ENCODE results near the gene GCNT4.
A peak's percentile ranks its signal among the peaks of the same experiment; 100 is the strongest.

The GCNT4 gene

GRCh38 chr5:75071100-75071499 lies 18.7 kb upstream of the GCNT4 start:
- no peaks in the 10 kb centered on the region for H3K9me3 ChIP-seq (ENCODE audit: control insufficient read depth in 2 of 2, low read length in 2 of 2)
- no peaks in the 10 kb centered on the region for H3K36me3 ChIP-seq (ENCODE audit: control insufficient read depth in 2 of 2, insufficient read depth in 2 of 2, low read length in 2 of 2)
- H3K4me3 ChIP-seq (ENCODE audit: low read length in 2 of 2), result no peak overlapping the region
- no peak overlapping the region for H3K9ac ChIP-seq (ENCODE audit: low read depth in 1 of 2, low read length in 2 of 2)
- no peaks in the 10 kb centered on the region for H3K4me1 ChIP-seq (ENCODE audit: control insufficient read depth in 2 of 2, insufficient read depth in 2 of 2, low read length in 2 of 2)
- H3K27ac ChIP-seq (ENCODE audit: low read depth in 2 of 2, low read length in 2 of 2), result no peak overlapping the region
- H3K27me3 ChIP-seq (ENCODE audit: control insufficient read depth in 2 of 2, insufficient read depth in 2 of 2, low read length in 2 of 2), result no peaks in the 10 kb centered on the region

DNA sequence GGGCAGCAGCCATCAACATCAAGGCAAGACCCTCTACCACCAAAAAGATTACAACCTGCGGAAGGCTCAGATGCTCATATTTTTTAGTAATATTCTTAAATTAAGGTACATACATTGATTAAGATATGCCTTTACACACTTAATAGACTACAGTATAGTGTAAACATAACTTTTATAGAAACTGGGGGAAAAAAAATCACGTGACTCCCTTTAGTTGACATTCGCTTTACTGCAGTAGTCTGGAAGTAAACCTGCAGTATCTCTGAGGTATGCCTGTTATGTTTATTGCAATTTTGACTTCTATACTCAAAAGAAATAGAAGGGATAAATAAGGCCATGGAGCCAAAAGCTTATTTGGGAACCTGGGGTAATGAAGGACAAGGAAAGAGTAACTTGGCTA lies 15.1 kb upstream of the GCNT4 start:
- Histone ChIP-seq H3K36me3 (ENCODE audit: control insufficient read depth in 2 of 2, insufficient read depth in 2 of 2, low read length in 2 of 2) (no peaks in the 10 kb centered on the region), H3K4me3 (ENCODE audit: low read length in 2 of 2) (no peak overlapping the region), H3K4me1 (ENCODE audit: control insufficient read depth in 2 of 2, insufficient read depth in 2 of 2, low read length in 2 of 2) (no peaks in the 10 kb centered on the region), H3K27me3 (ENCODE audit: control insufficient read depth in 2 of 2, insufficient read depth in 2 of 2, low read length in 2 of 2) (no peaks in the 10 kb centered on the region), H3K9ac (ENCODE audit: low read depth in 1 of 2, low read length in 2 of 2) (no peak overlapping the region), H3K9me3 (ENCODE audit: control insufficient read depth in 2 of 2, low read length in 2 of 2) (no peaks in the 10 kb centered on the region), H3K27ac (ENCODE audit: low read depth in 2 of 2, low read length in 2 of 2) (no peak overlapping the region)

GRCh38 chr5:75062925-75063531 lies 10.7 kb upstream of the GCNT4 start:
- H3K27ac ChIP-seq (ENCODE audit: low read depth in 2 of 2, low read length in 2 of 2), result no peak overlapping the region
- H3K4me3 ChIP-seq (ENCODE audit: low read length in 2 of 2), result no peak overlapping the region
- H3K9me3 ChIP-seq (ENCODE audit: control insufficient read depth in 2 of 2, low read length in 2 of 2), result no peaks in the 10 kb centered on the region
- no peaks in the 10 kb centered on the region for H3K4me1 ChIP-seq (ENCODE audit: control insufficient read depth in 2 of 2, insufficient read depth in 2 of 2, low read length in 2 of 2)
- H3K27me3 ChIP-seq (ENCODE audit: control insufficient read depth in 2 of 2, insufficient read depth in 2 of 2, low read length in 2 of 2), result no peaks in the 10 kb centered on the region
- H3K9ac ChIP-seq (ENCODE audit: low read depth in 1 of 2, low read length in 2 of 2), result no peak overlapping the region
- no peaks in the 10 kb centered on the region for H3K36me3 ChIP-seq (ENCODE audit: control insufficient read depth in 2 of 2, insufficient read depth in 2 of 2, low read length in 2 of 2)

GRCh38 chr5:75059912-75060545 lies 7.7 kb upstream of the GCNT4 start:
- Histone ChIP-seq H3K4me1 (ENCODE audit: control insufficient read depth in 2 of 2, insufficient read depth in 2 of 2, low read length in 2 of 2) (no peaks in the 10 kb centered on the region), H3K9ac (ENCODE audit: low read depth in 1 of 2, low read length in 2 of 2) (no peak overlapping the region), H3K27me3 (ENCODE audit: control insufficient read depth in 2 of 2, insufficient read depth in 2 of 2, low read length in 2 of 2) (no peaks in the 10 kb centered on the region), H3K4me3 (ENCODE audit: low read length in 2 of 2) (no peak overlapping the region), H3K36me3 (ENCODE audit: control insufficient read depth in 2 of 2, insufficient read depth in 2 of 2, low read length in 2 of 2) (no peaks in the 10 kb centered on the region), H3K27ac (ENCODE audit: low read depth in 2 of 2, low read length in 2 of 2) (no peak overlapping the region), H3K9me3 (ENCODE audit: control insufficient read depth in 2 of 2, low read length in 2 of 2) (no peaks in the 10 kb centered on the region)

- Histone ChIP-seq H3K4me1 (ENCODE audit: control insufficient read depth in 2 of 2, insufficient read depth in 2 of 2, low read length in 2 of 2) (peaks cover 3 to 6% of the 10 kb centered on the region in 2 donors), H3K9me3 (ENCODE audit: control insufficient read depth in 2 of 2, low read length in 2 of 2) (no peaks in the 10 kb centered on the region), H3K36me3 (ENCODE audit: control insufficient read depth in 2 of 2, insufficient read depth in 2 of 2, low read length in 2 of 2) (no peaks in the 10 kb centered on the region), H3K4me3 (ENCODE audit: low read length in 2 of 2) (no peak overlapping the region), H3K27ac (ENCODE audit: low read depth in 2 of 2, low read length in 2 of 2) (peak overlapping the region in 1 of 2 donors; percentile 13), H3K27me3 (ENCODE audit: control insufficient read depth in 2 of 2, insufficient read depth in 2 of 2, low read length in 2 of 2) (no peaks in the 10 kb centered on the region), H3K9ac (ENCODE audit: low read depth in 1 of 2, low read length in 2 of 2) (no peak overlapping the region)
Observed at GRCh38 chr5:75058986-75059535, 6.7 kb upstream of the GCNT4 start.

GRCh38 chr5:75057561-75057960 lies 5.2 kb upstream of the GCNT4 start:
- H3K36me3 ChIP-seq (ENCODE audit: control insufficient read depth in 2 of 2, insufficient read depth in 2 of 2, low read length in 2 of 2), result no peaks in the 10 kb centered on the region
- no peak overlapping the region for H3K27ac ChIP-seq (ENCODE audit: low read depth in 2 of 2, low read length in 2 of 2)
- H3K9me3 ChIP-seq (ENCODE audit: control insufficient read depth in 2 of 2, low read length in 2 of 2), result no peaks in the 10 kb centered on the region
- no peak overlapping the region for H3K4me3 ChIP-seq (ENCODE audit: low read length in 2 of 2)
- H3K9ac ChIP-seq (ENCODE audit: low read depth in 1 of 2, low read length in 2 of 2), result no peak overlapping the region
- peaks cover 3 to 8% of the 10 kb centered on the region in 2 donors for H3K4me1 ChIP-seq (ENCODE audit: control insufficient read depth in 2 of 2, insufficient read depth in 2 of 2, low read length in 2 of 2)
- H3K27me3 ChIP-seq (ENCODE audit: control insufficient read depth in 2 of 2, insufficient read depth in 2 of 2, low read length in 2 of 2), result no peaks in the 10 kb centered on the region

GRCh38 chr5:75055727-75056144 lies 3.4 kb upstream of the GCNT4 start:
- peaks cover 16 to 24% of the 10 kb centered on the region in 2 donors for H3K4me1 ChIP-seq (ENCODE audit: control insufficient read depth in 2 of 2, insufficient read depth in 2 of 2, low read length in 2 of 2)
- H3K27me3 ChIP-seq (ENCODE audit: control insufficient read depth in 2 of 2, insufficient read depth in 2 of 2, low read length in 2 of 2), result no peaks in the 10 kb centered on the region
- H3K9me3 ChIP-seq (ENCODE audit: control insufficient read depth in 2 of 2, low read length in 2 of 2), result no peaks in the 10 kb centered on the region

GRCh38 chr5:75054134-75054930 lies 2.0 kb upstream of the GCNT4 start:
- H3K9me3 ChIP-seq (ENCODE audit: control insufficient read depth in 2 of 2, low read length in 2 of 2), result no peaks in the 10 kb centered on the region
- peak overlapping the region; percentile 70 to 82 for H3K4me3 ChIP-seq (ENCODE audit: low read length in 2 of 2)
- H3K27ac ChIP-seq (ENCODE audit: low read depth in 2 of 2, low read length in 2 of 2), result peak overlapping the region; percentile 75 to 77
- H3K27me3 ChIP-seq (ENCODE audit: control insufficient read depth in 2 of 2, insufficient read depth in 2 of 2, low read length in 2 of 2), result no peaks in the 10 kb centered on the region
- H3K4me1 ChIP-seq (ENCODE audit: control insufficient read depth in 2 of 2, insufficient read depth in 2 of 2, low read length in 2 of 2), result peaks cover 29 to 35% of the 10 kb centered on the region in 2 donors
- H3K36me3 ChIP-seq (ENCODE audit: control insufficient read depth in 2 of 2, insufficient read depth in 2 of 2, low read length in 2 of 2), result no peaks in the 10 kb centered on the region
- H3K9ac ChIP-seq (ENCODE audit: low read depth in 1 of 2, low read length in 2 of 2), result peak overlapping the region; percentile 72 to 73

More at GRCh38 chr5:75055727-75056144, 3.4 kb upstream of the GCNT4 start:
- H3K9ac ChIP-seq (ENCODE audit: low read depth in 1 of 2, low read length in 2 of 2), result no peak overlapping the region
- H3K27ac ChIP-seq (ENCODE audit: low read depth in 2 of 2, low read length in 2 of 2), result no peak overlapping the region
- no peaks in the 10 kb centered on the region for H3K36me3 ChIP-seq (ENCODE audit: control insufficient read depth in 2 of 2, insufficient read depth in 2 of 2, low read length in 2 of 2)
- H3K4me3 ChIP-seq (ENCODE audit: low read length in 2 of 2), result no peak overlapping the region

- H3K27me3 ChIP-seq (ENCODE audit: control insufficient read depth in 2 of 2, insufficient read depth in 2 of 2, low read length in 2 of 2), result no peaks in the 10 kb centered on the region
- H3K4me3 ChIP-seq (ENCODE audit: low read length in 2 of 2), result peak overlapping the region; percentile 70 to 82
- no peaks in the 10 kb centered on the region for H3K9me3 ChIP-seq (ENCODE audit: control insufficient read depth in 2 of 2, low read length in 2 of 2)
- H3K27ac ChIP-seq (ENCODE audit: low read depth in 2 of 2, low read length in 2 of 2), result peak overlapping the region; percentile 75 to 77
- no peaks in the 10 kb centered on the region for H3K36me3 ChIP-seq (ENCODE audit: control insufficient read depth in 2 of 2, insufficient read depth in 2 of 2, low read length in 2 of 2)
- H3K4me1 ChIP-seq (ENCODE audit: control insufficient read depth in 2 of 2, insufficient read depth in 2 of 2, low read length in 2 of 2), result peaks cover 29 to 35% of the 10 kb centered on the region in 2 donors
- H3K9ac ChIP-seq (ENCODE audit: low read depth in 1 of 2, low read length in 2 of 2), result peak overlapping the region; percentile 72 to 73
Observed at GRCh38 chr5:75053304-75054133, 1.2 kb upstream of the GCNT4 start.

All from mucosa of rectum (tissue), 2 donors.